NAMALWA (cell line): ENCODE measurements around the gene DMBX1.
A peak's percentile ranks its signal among the peaks of the same experiment; 100 is the strongest.

Experiments
- DNase-seq: peaks from one replicate; pipeline ENCODE4 v3.0.0-alpha.2; 2015; ENCODE audit warnings: low spot score

Gene DMBX1

GRCh38 chr1:46483589-46483988, 6.0 kb upstream of the DMBX1 start:
- no peak for DNase-seq

DNA sequence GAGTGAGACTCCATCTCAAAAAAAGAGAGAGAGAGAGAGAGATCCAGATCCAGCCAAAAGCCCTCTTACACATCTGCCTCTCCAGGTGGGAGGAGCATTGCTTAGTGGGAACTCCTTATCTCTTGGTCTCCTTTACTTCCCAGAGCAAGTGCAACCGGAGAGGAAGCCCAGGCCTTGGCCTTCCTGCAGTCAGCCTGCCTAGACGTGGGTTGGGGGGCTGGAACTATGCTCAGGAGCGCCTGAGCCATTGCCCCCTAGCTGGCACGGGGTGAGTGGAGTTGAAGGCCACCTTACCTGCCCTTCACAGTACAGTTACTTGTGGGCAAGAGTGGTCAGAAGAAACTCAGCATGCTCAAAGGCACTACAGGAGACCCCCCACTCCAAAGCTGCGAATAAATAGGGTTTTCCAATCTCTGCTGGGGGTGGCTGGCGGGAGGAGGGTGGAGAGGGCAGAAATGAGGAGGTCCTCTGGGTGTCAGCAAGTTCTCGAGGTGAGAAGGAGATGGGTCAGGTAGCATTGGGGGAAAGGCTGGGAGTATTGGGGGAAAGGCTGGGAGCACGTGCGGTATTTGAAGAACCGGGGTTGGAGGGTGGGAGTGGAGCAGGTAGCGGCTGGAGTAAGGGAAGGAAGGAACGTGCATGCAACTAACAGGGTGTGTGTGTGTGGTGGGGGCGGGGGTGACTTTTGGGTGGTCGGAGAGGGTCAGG, 4.7 kb upstream of the DMBX1 start:
- DNase-seq: no peak

- no peak for DNase-seq
Measured at GRCh38 chr1:46485564-46486431, 3.8 kb upstream of the DMBX1 start.

GRCh38 chr1:46486432-46487015, 3.1 kb upstream of the DMBX1 start:
- no peak for DNase-seq

GRCh38 chr1:46487818-46488218, 1.8 kb upstream of the DMBX1 start:
- peak; percentile 32 for DNase-seq

DNA sequence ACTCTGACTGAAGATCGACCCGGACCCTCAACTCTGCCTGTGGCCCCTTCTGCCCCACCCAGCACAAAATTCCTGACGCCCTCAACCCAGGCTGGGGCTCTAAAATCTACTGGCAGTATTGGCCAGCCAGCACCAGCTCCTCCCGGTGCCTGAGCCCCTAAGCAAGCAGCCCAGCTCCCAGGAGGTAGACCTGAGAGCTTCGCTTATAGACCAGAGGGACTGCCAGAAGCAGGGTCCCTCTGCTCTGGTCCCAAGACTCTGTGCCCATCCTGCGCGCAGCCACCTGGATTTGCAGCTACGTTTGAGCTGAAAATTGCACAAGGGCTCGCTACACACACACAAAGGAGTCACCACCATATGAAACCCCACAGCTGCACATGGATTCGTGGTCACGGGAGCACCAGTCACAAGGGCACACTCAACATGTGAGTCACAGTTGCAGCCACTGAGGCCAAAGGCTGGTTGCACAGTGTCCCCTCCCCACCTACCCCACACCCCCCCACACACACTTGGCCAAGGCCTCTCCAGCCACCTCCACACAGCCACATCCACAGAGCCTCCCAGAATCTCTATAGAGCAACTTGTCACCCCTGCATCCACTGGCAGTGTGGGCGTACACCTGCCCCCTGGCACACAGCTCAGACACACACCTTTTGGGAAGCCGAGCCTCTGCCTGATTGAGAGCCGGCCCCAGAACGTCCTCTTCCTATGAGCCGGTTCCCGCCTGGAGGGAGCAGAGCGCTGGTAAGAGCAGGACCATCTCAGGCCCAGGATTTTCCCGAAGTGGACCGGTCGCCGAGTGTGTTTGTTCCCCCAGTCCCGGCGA, 1.1 kb upstream of the DMBX1 start:
- no peak for DNase-seq

DNA sequence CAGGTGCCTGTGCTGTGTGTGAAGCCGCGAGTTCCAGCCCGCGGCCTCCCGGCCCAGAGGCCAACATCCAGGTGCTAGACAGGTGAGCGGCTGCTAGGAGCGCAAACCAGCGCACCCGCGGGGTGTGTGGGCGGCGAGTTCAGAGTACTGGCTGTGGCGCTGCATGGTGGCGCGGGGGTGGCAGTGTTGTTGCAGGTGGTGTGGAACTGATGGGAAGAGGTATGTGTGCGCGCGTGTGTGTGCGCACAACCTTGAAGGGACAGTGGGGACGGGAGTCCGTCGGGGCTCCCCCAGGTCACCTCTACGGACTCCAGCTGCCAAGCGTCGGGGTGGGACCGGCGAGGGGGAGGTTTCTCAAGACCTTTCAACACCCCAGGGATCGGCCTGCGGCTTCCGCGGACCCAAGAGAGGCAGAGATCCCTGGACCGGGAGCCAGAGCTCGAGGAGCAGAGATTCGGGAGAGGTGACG, 433 bp upstream of the DMBX1 start:
- DNase-seq: no peak

GRCh38 chr1:46490406-46490655, 695 bp downstream of the DMBX1 start:
- no peak for DNase-seq

- DNase-seq: no peak
Measured at GRCh38 chr1:46490656-46491442, 1.2 kb downstream of the DMBX1 start.

- no peak for DNase-seq
Measured at GRCh38 chr1:46491443-46492268, 2.0 kb downstream of the DMBX1 start.

DNA sequence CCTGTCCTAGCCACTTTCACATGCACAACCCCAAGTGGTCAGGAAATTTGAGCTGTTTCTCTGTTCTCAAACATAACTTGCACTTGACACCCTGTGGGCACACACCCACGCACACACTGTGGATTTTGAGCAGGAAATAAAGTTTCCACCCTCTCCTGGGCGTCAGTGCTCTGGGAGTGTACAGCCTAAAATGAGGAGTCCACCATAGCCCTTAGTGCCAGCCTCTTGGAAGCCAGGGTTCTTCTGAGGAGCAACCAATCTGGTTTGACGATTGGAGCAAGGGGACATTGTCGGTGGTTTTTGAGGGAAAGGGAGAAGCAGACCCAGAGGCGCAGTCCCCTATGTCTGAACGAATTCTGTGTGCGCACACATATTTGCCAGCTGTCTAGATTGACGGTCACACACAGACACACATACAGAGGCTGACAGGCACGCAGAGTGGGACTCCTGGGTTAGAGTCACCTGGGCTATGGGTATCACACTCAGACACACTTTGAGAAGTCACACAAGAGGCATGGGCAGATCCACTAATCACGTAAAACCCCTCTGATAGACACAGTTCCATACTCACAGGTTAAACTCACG, 2.7 kb downstream of the DMBX1 start:
- DNase-seq: no peak

- DNase-seq: no peak
Measured at GRCh38 chr1:46492871-46493270, 3.2 kb downstream of the DMBX1 start.

DNA sequence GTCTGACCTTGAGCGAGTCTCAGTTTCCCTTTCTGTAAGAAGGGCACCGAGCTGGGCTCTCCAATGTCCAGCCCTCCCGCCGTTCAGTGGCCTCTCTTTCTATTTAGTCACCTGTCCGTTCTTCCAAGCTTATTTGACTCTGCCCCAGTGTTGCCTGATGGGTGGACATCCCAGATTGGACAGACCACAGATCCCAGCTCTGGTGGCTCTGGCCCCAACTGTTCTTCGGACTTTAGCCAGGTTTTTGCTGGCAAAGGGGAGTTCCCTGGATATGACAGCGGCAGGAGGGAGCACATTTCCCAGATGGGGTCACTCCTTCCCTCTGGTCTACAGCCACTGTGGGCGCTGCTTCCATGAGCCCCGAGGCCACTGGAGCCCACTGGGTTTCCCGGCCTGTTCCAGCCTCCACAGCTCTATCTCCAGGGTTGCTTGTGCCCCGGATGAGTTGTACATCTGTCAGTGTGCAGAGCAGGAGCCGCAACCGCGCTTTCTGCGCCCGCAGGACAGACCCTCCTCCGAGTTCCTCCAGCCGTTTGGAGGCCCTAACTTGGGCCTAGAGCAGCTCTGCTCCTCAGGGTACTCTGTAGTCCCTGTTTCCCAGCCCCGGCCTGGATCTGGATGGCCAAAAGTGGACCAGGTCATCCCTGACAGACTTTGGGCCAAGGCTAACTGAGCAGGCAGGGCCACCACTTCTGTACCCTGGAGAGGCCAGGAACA, 3.8 kb downstream of the DMBX1 start:
- no peak for DNase-seq

DNA sequence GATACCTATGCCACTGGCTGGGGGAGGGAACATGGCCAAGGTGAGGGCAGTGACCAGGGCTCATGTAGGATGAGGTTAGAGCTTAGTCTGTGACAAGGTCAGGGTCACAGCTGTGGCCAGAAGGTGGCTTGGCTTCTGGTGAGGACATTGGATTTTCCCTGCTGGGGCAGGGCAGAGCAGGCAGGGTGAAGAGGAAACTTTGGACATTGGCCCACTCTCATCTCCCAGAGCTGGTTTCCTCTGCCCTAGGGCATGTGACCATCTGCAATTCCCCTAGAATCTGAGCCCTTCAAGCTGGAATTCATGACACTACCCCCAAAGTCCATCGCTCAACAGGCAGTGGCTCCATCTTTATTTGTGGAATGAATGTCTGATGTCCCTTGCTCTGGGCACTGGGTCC, 5.3 kb downstream of the DMBX1 start:
- DNase-seq: no peak

GRCh38 chr1:46495778-46496177, 6.1 kb downstream of the DMBX1 start:
- DNase-seq: no peak

DNA sequence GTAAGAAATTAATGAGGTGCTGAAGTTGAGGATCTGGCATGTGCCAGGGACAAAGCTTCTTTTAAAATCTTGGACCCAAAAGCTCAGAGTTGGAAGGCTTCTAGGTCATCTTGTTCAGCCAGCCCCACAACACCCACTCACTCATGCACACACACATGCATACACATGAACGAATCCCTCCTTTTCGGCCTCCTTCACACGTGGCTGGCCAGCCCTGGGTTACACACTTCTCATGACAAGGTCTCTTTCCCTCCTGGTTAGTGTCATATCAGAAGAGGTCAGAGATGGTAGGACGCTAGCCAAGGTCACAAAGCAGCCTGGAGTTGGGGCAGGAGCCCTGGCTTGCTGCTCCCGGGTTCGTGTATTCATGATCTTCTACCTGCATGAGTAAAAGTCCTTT, 6.9 kb downstream of the DMBX1 start:
- no peak for DNase-seq

DNA sequence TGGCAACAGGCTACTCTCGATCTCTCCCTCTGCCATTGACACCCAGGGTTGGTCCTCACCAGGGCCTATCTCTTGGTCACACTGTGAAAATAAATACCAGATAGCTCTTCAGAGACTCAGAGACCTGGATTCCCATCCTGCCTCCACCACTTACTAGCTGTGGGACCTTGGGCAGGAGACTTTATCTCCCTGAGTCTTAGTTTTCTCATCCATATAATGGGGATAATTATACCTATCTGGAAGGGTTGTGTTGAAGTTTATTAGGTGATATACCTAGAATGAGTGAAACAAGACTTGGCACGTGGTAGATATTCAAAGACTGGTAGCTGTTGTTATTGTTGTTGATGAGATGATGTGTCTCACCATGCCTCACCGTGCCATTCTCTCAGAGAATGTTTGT, 7.4 kb downstream of the DMBX1 start:
- no peak for DNase-seq

DNA sequence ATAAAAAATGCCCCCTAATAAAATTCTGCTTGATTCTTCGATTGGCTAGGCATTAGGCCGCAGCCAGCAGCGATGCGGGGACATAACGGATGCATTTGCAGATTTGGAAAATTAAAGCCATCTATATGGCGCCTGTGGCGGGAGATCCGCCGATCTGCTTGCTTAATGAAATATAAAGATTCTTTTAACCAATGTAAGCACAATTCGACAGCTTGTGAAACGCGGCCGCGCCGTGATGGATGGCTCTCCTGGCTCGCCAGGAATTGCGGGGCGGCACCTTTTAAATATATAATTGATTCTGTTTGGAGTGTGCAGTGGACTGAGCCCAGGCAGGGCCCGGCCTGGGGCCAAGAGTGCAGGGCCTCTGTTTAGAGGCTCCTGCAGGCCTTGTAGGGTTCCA, 8.0 kb downstream of the DMBX1 start:
- no peak for DNase-seq

GRCh38 chr1:46501528-46501927, 11.9 kb downstream of the DMBX1 start:
- no peak for DNase-seq

- no peak for DNase-seq
Measured at GRCh38 chr1:46503421-46503820, 13.8 kb downstream of the DMBX1 start.
